Measurements from ENCODE around the gene SLC35A3. TPM values are rescaled to one million over a fixed set of nuclear protein-coding genes. Genes with fewer than 3 reads are reported as not detected.

The SLC35A3 gene
- total RNA-seq, result 10 to 100 TPM; 38.3 to 81.2 (median 57.0) TPM

DNA sequence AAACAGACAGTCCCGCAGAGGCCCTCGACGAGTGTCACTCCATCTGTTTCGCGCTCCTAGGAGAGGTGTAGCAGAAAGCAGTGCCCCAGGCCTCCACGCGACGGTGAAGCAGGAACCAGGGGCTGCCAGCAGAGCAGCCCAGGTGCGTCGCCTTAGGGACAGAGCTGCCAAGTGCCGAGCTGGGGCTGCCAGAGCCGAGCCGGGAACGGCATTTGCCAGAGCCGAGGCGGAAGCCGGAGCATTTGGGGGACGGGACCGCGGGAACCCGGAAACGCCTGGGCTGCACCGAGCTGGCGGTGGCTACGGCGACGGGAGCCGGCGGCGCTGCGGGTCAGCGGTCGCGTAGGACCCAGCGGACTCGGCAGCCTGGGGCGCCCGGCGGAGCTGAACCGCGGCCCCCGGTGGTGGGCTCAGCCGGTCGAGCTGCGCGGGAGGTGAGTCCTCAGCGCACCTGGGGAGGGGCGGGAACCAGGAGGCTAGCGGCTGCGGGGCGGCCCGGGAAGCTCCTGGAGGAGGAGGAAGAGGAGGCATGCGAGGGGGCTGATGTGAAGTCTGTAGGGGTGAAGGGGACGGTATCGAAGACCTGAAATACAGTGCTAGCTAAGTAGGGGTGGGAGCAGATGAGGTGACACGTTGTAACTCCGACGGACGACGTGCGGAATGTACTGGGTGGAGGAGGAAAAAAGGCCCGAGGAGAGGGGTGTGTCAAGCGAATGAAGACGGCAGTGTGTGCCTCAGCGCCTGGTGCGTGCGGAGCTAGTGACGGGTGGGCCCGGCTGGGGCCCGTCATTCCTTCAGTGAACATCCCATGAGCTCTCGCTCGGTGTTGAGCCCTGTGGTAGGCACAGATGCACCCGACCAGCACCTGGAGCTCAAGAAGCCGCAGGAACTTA, at the start of gene SLC35A3:
Gene SLC35A3, plus strand, starts transcription at position 268 of the 893 bp plus-strand sequence. CDS start 23,559 bp downstream, outside the sequence.
- peaks cover 7 to 10% of the 10 kb centered on the region in 2 donors for H3K4me1 ChIP-seq
- no peaks in the 10 kb centered on the region for H3K36me3 ChIP-seq
- H3K27me3 ChIP-seq, result no peaks in the 10 kb centered on the region
- peak; percentile 86 to 88 for DNase-seq
- H3K27ac ChIP-seq, result peak within 1 kb of the TSS; percentile 69 to 85 (median 78)
- 0% methylated on average over 30 to 33 of the region's 74 CpGs for WGBS, 2 donors
- TF ChIP-seq, protein P1, sequence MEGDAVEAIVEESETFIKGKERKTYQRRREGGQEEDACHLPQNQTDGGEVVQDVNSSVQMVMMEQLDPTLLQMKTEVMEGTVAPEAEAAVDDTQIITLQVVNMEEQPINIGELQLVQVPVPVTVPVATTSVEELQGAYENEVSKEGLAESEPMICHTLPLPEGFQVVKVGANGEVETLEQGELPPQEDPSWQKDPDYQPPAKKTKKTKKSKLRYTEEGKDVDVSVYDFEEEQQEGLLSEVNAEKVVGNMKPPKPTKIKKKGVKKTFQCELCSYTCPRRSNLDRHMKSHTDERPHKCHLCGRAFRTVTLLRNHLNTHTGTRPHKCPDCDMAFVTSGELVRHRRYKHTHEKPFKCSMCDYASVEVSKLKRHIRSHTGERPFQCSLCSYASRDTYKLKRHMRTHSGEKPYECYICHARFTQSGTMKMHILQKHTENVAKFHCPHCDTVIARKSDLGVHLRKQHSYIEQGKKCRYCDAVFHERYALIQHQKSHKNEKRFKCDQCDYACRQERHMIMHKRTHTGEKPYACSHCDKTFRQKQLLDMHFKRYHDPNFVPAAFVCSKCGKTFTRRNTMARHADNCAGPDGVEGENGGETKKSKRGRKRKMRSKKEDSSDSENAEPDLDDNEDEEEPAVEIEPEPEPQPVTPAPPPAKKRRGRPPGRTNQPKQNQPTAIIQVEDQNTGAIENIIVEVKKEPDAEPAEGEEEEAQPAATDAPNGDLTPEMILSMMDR (IDR thresholded peaks at IDR 0.05), result no peak
- peak in 1 of 2 donors; percentile 61 for TF ChIP-seq POLR2A (IDR thresholded peaks at IDR 0.05)
- peak within 1 kb of the TSS; percentile 68 to 95 (median 78) for H3K4me3 ChIP-seq (replicated peaks in 1 of 3)
- no peaks in the 10 kb centered on the region for H3K9me3 ChIP-seq
- intact Hi-C loops (cut with DNase I), result no loop called here

DNA sequence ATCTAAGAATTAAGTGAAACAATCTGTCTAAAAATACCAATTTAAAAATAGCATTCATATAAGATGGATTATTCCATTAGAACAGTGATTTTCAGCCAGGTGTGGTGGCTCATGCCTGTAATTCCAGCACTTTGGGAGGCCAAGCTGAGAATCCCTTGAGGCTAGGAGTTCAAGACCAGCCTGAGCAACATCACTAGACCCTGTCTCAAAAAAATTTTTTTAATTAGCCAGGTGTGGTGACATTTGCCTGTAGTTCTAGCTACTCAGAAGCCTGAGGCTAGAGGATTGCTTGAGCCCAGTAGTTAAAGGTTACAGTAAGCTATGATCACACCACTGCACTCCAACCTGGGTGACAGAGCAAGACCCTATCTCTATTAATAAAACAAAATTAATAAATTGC, 35.0 kb upstream of the SLC35A3 start:
- DNase-seq, result no peak
- no peaks in the 10 kb centered on the region for H3K4me1 ChIP-seq
- no peak for TF ChIP-seq POLR2A (IDR thresholded peaks at IDR 0.05)
- TF ChIP-seq, protein P1 (IDR thresholded peaks at IDR 0.05), result no peak
- no peaks in the 10 kb centered on the region for H3K27me3 ChIP-seq
- no peaks in the 10 kb centered on the region for H3K9me3 ChIP-seq
- H3K4me3 ChIP-seq (replicated peaks in 1 of 3), result no peak overlapping the region
- H3K27ac ChIP-seq, result no peak overlapping the region
- intact Hi-C loops (cut with DNase I), result no loop called here
- H3K36me3 ChIP-seq, result no peaks in the 10 kb centered on the region

DNA sequence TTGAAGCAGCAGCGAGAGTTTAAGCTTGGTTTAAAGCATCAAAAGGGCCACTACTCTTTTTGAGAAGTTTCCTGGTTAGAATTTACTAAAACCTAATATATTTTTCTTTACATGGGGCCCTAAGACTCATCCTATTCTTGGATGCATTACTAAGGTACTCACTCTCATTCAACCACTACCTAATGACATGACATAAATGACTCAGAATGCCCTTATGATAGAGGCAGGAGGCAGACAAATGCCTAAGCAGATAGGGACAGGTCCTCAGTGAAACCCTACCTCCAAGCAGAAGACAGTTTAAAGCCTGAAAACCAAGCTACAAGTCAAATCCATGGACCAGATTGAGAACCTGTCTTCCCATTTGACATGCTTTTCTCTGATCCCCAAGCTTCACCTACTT, 34.3 kb upstream of the SLC35A3 start:
- Histone ChIP-seq H3K9me3 (no peaks in the 10 kb centered on the region), H3K27ac (no peak overlapping the region), H3K4me1 (no peaks in the 10 kb centered on the region), H3K4me3 (replicated peaks in 1 of 3) (no peak overlapping the region), H3K36me3 (no peaks in the 10 kb centered on the region), H3K27me3 (no peaks in the 10 kb centered on the region)
- WGBS, 2 donors, result 89 to 94% methylated on average over 1 of the region's 1 CpG
- TF ChIP-seq POLR2A (IDR thresholded peaks at IDR 0.05), result no peak
- TF ChIP-seq, protein P1 (IDR thresholded peaks at IDR 0.05), result no peak
- intact Hi-C loops (cut with DNase I), result no loop called here
- no peak for DNase-seq

DNA sequence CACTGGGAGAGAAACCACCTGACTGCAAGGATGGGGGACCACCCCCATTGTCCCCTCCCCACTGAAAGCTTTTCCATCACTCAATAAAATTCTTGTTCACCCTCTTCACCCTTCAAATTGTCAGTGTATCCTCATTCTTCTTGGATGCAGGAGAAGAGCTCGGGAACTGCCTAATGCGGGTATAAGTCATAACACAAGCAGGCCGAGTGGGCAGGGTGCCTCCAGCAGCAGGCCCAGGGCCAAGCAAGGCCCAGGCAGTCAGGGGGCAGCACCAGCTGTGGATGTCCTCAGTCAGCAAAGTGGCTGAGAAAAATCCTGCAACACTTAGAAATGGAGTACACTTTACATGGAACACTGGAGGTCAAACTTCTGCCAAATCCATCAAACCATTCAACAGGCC, 33.7 kb upstream of the SLC35A3 start:
- no peak overlapping the region for H3K4me3 ChIP-seq (replicated peaks in 1 of 3)

More for the DNA sequence above, 33.7 kb upstream of the SLC35A3 start:
- intact Hi-C loops (cut with DNase I), result no loop called here
- TF ChIP-seq POLR2A (IDR thresholded peaks at IDR 0.05), result no peak
- TF ChIP-seq, protein P1 (IDR thresholded peaks at IDR 0.05), result no peak
- Histone ChIP-seq H3K27me3 (no peaks in the 10 kb centered on the region), H3K9me3 (no peaks in the 10 kb centered on the region), H3K27ac (no peak overlapping the region), H3K36me3 (no peaks in the 10 kb centered on the region), H3K4me1 (no peaks in the 10 kb centered on the region)
- WGBS, 2 donors, result 93 to 96% methylated on average over 3 of the region's 3 CpGs
- DNase-seq, result no peak

Data from thyroid gland (tissue), 4 donors.